Iris pigment epithelial cell (primary cell): ENCODE measurements around the gene SASH1.
A peak's percentile ranks its signal among the peaks of the same experiment; 100 is the strongest.

Experiments used
- DNase-seq: peaks from one replicate; pipeline ENCODE4 v3.0.0-alpha.2; 2011; ENCODE audit warnings: low read depth

Gene SASH1

GRCh38 chr6:148342350-148343046 is at the start of gene SASH1:
SASH1 (plus strand) TSS chr6:148342838; CDS start chr6:148343068, 230 bp downstream.
- peak; percentile 82 for DNase-seq

DNA sequence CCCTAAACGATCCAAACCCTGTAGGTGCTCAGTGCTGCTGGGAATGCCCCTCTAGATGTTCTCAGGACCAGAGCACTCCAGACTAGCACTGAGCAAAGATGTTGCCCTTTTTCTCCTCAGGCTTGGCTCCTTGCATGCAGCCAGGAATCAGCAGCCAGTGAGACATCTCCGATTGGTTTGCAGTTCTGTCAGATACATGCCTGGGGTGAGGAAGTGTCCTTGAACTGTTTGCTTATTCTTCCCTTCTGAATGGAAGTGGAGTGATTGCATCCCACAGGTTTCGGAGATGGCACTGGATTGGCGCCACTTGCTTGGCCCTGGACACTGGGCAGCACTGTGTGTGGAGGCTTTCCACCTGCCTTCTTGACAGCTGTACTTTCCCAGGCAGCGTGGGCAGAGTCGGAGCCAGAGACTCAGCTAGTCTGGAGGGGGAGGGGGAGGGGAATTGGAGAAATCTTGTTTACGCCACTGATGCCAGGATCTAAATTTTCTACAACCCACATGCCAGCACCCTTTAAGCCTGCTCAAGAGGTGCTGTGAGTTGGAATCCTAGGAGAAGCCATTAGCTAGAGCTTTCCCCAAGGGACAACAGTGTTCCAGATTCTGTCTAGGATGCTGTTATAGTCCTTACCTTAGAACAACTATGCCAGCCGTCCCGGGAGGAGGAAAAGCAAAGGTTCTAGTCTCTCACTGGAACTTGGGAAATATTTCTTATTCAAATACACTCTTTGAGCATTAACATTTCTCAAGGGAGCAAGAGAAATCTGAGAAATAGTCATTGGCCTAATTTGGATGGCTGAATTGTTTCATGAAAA is 49.2 kb upstream of the SASH1 start:
- no peak for DNase-seq

DNA sequence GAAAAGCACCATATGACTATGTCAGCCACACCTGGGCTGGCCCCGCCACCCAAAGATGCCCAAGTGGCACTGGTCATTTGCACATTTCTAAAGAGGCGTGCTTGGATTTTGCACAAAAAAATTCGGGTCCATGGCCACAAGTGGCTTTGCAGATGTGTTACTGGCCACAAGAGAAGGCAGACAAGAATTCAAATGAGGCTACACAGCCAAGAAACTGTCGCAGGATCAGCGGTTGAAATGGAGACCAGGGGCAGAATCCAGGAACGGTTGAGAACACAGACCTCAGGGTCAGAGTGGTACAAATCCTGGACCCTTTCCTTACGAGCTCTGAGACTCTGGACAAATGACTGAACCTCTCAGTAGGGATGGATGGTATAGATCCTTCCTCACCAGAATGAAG is 48.6 kb upstream of the SASH1 start:
- no peak for DNase-seq

GRCh38 chr6:148295261-148295887 is 47.3 kb upstream of the SASH1 start:
- no peak for DNase-seq

DNA sequence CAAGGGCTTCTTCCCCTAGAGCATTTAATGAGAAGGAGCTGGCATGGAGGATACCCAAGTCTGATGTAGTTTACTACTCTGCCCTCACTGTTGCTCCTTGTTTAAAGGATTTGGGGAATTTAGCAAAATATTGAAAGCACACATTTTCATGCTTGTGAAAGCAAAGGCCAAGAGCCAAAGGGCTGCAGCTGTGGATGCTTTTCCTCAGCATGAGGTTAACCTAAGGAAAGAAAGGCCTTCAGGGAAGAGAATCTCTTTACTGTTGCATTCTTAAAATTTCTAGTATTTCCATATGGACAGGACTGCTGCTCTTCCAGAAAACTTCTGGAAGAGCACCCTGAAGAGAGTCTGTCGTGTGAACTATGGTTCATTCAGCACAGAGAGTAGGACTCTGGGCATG is 45.9 kb upstream of the SASH1 start:
- peak; percentile 16 for DNase-seq

GRCh38 chr6:148298683-148299082 is 44.0 kb upstream of the SASH1 start:
- DNase-seq, result no peak

- no peak for DNase-seq
Observed at GRCh38 chr6:148303616-148304015, 39.0 kb upstream of the SASH1 start.

DNA sequence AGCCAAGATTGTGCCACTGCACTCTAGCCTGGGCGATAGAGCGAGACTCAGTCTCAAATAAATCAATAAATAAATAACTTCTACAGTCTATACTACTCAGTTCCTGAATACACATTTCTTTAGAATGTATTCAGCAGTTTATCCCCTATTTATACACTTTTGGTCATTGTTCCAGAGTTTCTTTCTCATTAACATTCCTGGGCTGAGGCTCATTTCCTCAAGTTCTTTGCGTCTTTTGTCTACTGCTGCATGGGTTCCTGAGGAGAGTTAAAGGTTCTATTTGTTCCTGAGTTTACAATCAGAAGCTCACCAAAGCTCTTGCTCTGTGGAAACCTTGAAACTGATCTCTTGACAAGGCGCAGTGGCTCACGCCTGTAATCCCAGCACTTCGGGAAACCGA is 37.7 kb upstream of the SASH1 start:
- peak; percentile 77 for DNase-seq

GRCh38 chr6:148306286-148306685 is 36.4 kb upstream of the SASH1 start:
- DNase-seq, result no peak

- DNase-seq, result no peak
Observed at GRCh38 chr6:148307405-148307804, 35.2 kb upstream of the SASH1 start.

DNA sequence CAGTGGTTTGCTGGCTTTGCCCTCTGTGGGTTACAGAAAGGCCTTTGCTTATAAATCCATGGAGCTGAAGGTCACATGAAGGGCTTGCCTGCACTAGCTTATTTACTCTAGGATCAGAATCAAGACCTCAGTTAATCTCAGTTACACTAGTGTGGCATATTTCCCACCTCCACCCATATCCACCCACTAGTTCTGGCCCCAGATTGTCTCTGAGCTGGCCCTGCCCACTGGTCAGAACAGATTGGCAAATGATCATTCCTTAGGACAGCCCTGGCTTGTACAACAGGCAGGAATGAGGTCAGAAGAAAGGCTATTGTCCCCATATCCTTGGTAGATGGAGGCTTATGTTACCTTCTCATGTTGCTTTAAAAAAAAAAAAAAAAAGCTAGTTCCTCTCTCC is 33.3 kb upstream of the SASH1 start:
- DNase-seq, result no peak

- no peak for DNase-seq
Observed at GRCh38 chr6:148311966-148312669, 30.5 kb upstream of the SASH1 start.

DNA sequence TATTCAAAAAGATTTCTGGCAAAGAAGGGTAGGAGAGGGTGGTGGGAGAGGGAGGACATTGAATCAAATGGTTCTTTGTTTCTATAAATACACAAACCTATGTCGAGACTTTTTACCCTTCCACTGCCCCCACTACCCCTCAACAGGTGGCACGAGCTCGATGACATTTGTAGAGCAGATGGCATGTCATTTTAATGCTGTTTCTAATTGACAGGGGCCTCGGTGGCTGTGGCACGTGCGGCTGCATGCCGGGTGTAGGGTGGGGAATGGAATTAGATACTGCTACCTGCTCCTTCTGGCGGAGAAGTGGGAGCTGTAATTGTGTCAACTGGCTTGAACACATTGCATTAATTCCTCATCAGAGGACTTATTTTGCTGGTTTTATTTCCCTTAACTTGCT is 29.1 kb upstream of the SASH1 start:
- no peak for DNase-seq

GRCh38 chr6:148316308-148316707 is 26.3 kb upstream of the SASH1 start:
- no peak for DNase-seq

GRCh38 chr6:148317051-148317450 is 25.6 kb upstream of the SASH1 start:
- no peak for DNase-seq

DNA sequence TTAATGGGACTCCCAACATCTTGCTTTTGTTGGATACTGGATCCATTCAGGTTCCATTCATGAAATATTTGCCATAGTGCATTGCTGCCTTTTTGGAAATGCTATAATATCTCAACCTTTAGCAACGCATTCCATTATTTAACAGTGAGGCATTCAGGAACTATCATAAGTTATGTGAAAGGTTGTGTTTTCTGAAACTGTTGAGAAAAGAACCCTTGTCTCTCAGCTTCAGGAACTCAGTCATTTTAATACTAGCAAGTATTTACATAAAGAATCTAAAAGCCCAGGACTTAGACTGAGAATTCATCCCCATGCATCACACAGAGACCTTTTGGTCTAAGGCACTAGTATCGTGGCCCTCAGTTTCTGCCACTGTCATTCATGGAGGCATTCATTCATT is 24.9 kb upstream of the SASH1 start:
- no peak for DNase-seq

- no peak for DNase-seq
Observed at GRCh38 chr6:148322704-148323103, 19.9 kb upstream of the SASH1 start.

DNA sequence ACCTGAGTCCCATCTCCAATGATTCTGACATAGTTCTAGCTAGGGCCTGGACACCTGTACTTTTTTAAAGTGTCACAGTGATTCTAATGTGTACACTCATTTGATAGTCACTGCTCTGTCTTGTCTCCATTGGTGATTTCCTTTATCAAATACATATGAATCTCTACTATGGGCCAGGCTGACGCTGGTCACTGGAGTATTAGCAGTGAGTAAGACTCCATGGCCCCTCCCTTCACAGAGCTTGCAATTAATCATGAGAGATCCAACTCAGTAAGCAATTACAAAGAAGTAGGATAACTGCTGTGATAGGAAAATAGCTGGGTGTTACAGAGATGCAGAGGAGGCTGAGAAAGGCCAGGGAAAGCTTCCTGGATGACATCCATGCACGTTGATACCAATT is 19.3 kb upstream of the SASH1 start:
- peak; percentile 47 for DNase-seq

DNA sequence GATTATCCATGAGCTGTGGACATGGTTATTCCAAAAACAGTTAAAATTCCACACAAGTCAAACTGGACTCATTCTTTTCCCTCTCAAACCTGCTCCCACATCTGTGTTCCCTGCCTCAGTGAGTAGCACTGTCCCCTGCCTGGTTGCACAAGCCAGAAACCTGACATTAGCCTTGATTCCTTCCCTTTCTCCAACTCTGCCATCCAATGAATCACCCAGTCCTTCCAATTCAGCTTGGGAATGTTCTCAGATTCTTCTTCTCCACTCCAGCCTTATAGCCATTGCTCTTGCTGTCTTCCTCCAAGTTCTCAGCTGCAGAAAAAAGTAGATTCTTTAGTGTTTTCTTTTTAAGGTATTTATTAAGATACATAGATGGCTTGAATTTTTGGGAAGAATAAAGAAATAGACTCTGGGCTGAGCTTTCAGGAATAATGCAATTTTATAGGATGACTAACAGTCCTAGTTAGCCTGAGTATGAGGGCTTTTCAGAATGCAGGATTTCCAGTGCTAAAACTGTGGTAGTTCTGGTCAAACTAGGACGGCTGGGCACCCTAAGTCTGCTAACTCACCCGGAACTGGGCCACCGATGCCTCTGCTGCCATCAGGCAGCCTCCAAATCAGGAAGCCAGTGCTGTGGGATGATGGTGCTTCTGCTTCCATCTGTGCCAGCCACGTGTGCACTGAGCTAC is 18.2 kb upstream of the SASH1 start:
- no peak for DNase-seq

- peak; percentile 53 for DNase-seq
Observed at GRCh38 chr6:148325316-148326068, 17.1 kb upstream of the SASH1 start.
